ENCODE data around the gene DGKD.
A peak's percentile ranks its signal among the peaks of the same experiment; 100 is the strongest.

DGKD gene

GRCh38 chr2:233503947-233504637, 149.8 kb downstream of the DGKD start:
- no peak overlapping the region for H3K4me3 ChIP-seq (ENCODE audit: control insufficient read depth, low read depth, low read length)
- no peak for TF ChIP-seq CTCF (conservative IDR thresholded peaks at IDR 0.05; ENCODE audit: control insufficient read depth, insufficient read depth, low read depth, low read length)
- no peak for DNase-seq (ENCODE audit: low read depth)

GRCh38 chr2:233513953-233514655, 159.8 kb downstream of the DGKD start:
- no peak for DNase-seq (ENCODE audit: low read depth)
- no peak overlapping the region for H3K4me3 ChIP-seq (ENCODE audit: control insufficient read depth, low read depth, low read length)
- TF ChIP-seq CTCF (conservative IDR thresholded peaks at IDR 0.05; ENCODE audit: control insufficient read depth, insufficient read depth, low read depth, low read length), result no peak

- DNase-seq (ENCODE audit: low read depth), result peak; percentile 1
- H3K4me3 ChIP-seq (ENCODE audit: control insufficient read depth, low read depth, low read length), result no peak overlapping the region
- no peak for TF ChIP-seq CTCF (conservative IDR thresholded peaks at IDR 0.05; ENCODE audit: control insufficient read depth, insufficient read depth, low read depth, low read length)
These were observed 165.7 kb downstream of the DGKD start for GRCh38 chr2:233519787-233520611.
